CD8-positive, alpha-beta memory T cell (primary cell): Measurements from ENCODE around the gene HERC6. TPM values are rescaled to one million over a fixed set of nuclear protein-coding genes. Genes with fewer than 3 reads are reported as not detected.

ENCODE experiments used
- CTCF ChIA-PET: fragments of 350-600 bp; sonication (Branson Sonifier 250); formaldehyde crosslinking; loops from one replicate; lab custom pipeline; 2021; ENCODE audit warnings: antibody characterized with exemption; lab: Charles Lee
- POLR2A ChIA-PET: fragments of 350-600 bp; sonication (Branson Sonifier 250); formaldehyde crosslinking; loops from one replicate; lab custom pipeline; 2021; ENCODE audit warnings: antibody characterized with exemption; lab: Charles Lee
- DNase-seq, 5 donors: peaks; one replicate each; pipeline versions ENCODE4 v3.0.0 to v3.0.0-alpha.2; 2020 to 2022; ENCODE audit warnings: mixed read lengths in 1 of 5
- H3K27ac ChIP-seq: one replicate; pipeline ENCODE4 v1.7.0; 2013; ENCODE audit warnings: low read depth, mild to moderate bottlenecking, low read length, moderate library complexity
- H3K27me3 ChIP-seq: 2 replicates; pipeline ENCODE4 v1.7.0; 2013; ENCODE audit warnings: low read length, mild to moderate bottlenecking; ENCODE audit not compliant: insufficient read depth, poor library complexity, severe bottlenecking
- H3K36me3 ChIP-seq: 2 replicates; pipeline ENCODE4 v1.7.0; 2013; ENCODE audit warnings: mild to moderate bottlenecking, low read length, moderate library complexity; ENCODE audit not compliant: insufficient read depth
- H3K4me1 ChIP-seq: 2 replicates; pipeline ENCODE4 v1.7.0; 2013; ENCODE audit warnings: mild to moderate bottlenecking, low read length, moderate library complexity; ENCODE audit not compliant: insufficient read depth
- H3K4me3 ChIP-seq: 2 replicates; pipeline ENCODE4 v1.7.0; 2013; ENCODE audit warnings: mild to moderate bottlenecking, low read length
- H3K9me3 ChIP-seq: 2 replicates; pipeline ENCODE4 v1.7.0; 2013; ENCODE audit warnings: mild to moderate bottlenecking, low read length
- H3K27ac Mint-ChIP-seq, 8 donors: one replicate each; pipeline ENCODE4 v1.8.0; 2020 to 2021; ENCODE audit warnings: mixed read lengths in 8 of 8, mild to moderate bottlenecking in 6 of 8, inconsistent platforms in 3 of 8, moderate library complexity in 3 of 8
- H3K27me3 Mint-ChIP-seq, 2 donors: one replicate each; pipeline ENCODE4 v1.8.0; 2020 to 2021; ENCODE audit warnings: mixed read lengths in 2 of 2, mild to moderate bottlenecking in 1 of 2, moderate library complexity in 1 of 2
- H3K36me3 Mint-ChIP-seq, 3 donors: one replicate each; pipeline ENCODE4 v1.8.0; 2020 to 2021; ENCODE audit warnings: mixed read lengths in 3 of 3, inconsistent platforms in 1 of 3, mild to moderate bottlenecking in 1 of 3
- H3K4me1 Mint-ChIP-seq, 3 donors: one replicate each; pipeline ENCODE4 v1.8.0; 2020 to 2021; ENCODE audit warnings: mixed read lengths in 3 of 3, inconsistent platforms in 1 of 3, mild to moderate bottlenecking in 1 of 3
- H3K4me3 Mint-ChIP-seq, 7 donors: one replicate each; pipeline ENCODE4 v1.8.0; 2020 to 2021; ENCODE audit warnings: mixed read lengths in 7 of 7, mild to moderate bottlenecking in 6 of 7, moderate library complexity in 4 of 7, inconsistent platforms in 2 of 7
- H3K9me3 Mint-ChIP-seq, 5 donors: one replicate each; pipeline ENCODE4 v1.8.0; 2020 to 2022; ENCODE audit warnings: mixed read lengths in 5 of 5, mild to moderate bottlenecking in 3 of 5, moderate library complexity in 2 of 5, inconsistent platforms in 1 of 5
- polyA plus RNA-seq: library from polyadenylated mRNA; unstranded; fragments of 300-500 nt; fragmentation: Illumina TruSeq; gene quantifications from one replicate; pipeline ENCODE4 v1.2.3, GENCODE V29; 2021
- total RNA-seq, 2 experiments: library from RNA; stranded (reverse); gene quantifications; one replicate each; pipeline ENCODE4 v1.2.3, GENCODE V29; 2021

Gene HERC6
- total and polyA plus RNA-seq, 3 experiments from 2014 or later, result 3.7 to 27.0 (median 5.4) TPM

- H3K9me3 ChIP-seq, result no peaks in the 10 kb centered on the region
- H3K27me3 ChIP-seq, result no peaks in the 10 kb centered on the region
- peaks cover 0 to 2% (median 0%) of the 10 kb centered on the region in 5 donors for H3K9me3 Mint-ChIP-seq
- no peaks in the 10 kb centered on the region for H3K4me1 ChIP-seq
- no peak overlapping the region for H3K4me3 ChIP-seq
- H3K27me3 Mint-ChIP-seq, result no peaks in the 10 kb centered on the region
- POLR2A ChIA-PET, result interaction anchor here (1.6 kb wide), 1 partner anchor 8 kb away, joined by 3 read pairs; the partner anchor contains the start of gene HERC5
- H3K36me3 Mint-ChIP-seq, result peaks cover 0 to 4% (median 1%) of the 10 kb centered on the region in 3 donors
- H3K4me3 Mint-ChIP-seq, result no peak overlapping the region
- no peak overlapping the region for H3K27ac Mint-ChIP-seq
- CTCF ChIA-PET, result interaction anchor here (1.4 to 2.2 kb wide), 2 partner anchors 8 to 15 kb away, joined by 4 to 7 read pairs; partner anchors contain the start of gene HERC5
- no peak for DNase-seq
- H3K27ac ChIP-seq, result no peak overlapping the region
- no peaks in the 10 kb centered on the region for H3K36me3 ChIP-seq
- H3K4me1 Mint-ChIP-seq, result peaks cover 0 to 9% (median 3%) of the 10 kb centered on the region in 3 donors
These were observed 70.2 kb downstream of the HERC6 start for GRCh38 chr4:88448889-88449288.

- peaks cover 0 to 2% (median 0%) of the 10 kb centered on the region in 5 donors for H3K9me3 Mint-ChIP-seq
- Histone ChIP-seq H3K9me3 (no peaks in the 10 kb centered on the region), H3K36me3 (no peaks in the 10 kb centered on the region), H3K4me1 (no peaks in the 10 kb centered on the region), H3K27ac (no peak overlapping the region), H3K27me3 (no peaks in the 10 kb centered on the region), H3K4me3 (no peak overlapping the region)
- no peak for DNase-seq
- CTCF ChIA-PET, result no interaction called here
- H3K4me1 Mint-ChIP-seq, result peaks cover 0 to 9% (median 3%) of the 10 kb centered on the region in 3 donors
- no peaks in the 10 kb centered on the region for H3K27me3 Mint-ChIP-seq
- H3K36me3 Mint-ChIP-seq, result peaks cover 0 to 4% (median 1%) of the 10 kb centered on the region in 3 donors
- no peak overlapping the region for H3K4me3 Mint-ChIP-seq
- POLR2A ChIA-PET, result interaction anchor here (1.6 kb wide), 1 partner anchor 8 kb away, joined by 3 read pairs; the partner anchor contains the start of gene HERC5
- H3K27ac Mint-ChIP-seq, result no peak overlapping the region
These were observed 70.6 kb downstream of the HERC6 start for GRCh38 chr4:88449290-88449689.

- no peaks in the 10 kb centered on the region for H3K27me3 ChIP-seq
- CTCF ChIA-PET, result interaction anchor here (0.7 kb wide), 1 partner anchor 64 kb away, joined by 3 read pairs; no protein-coding TSS in a partner anchor
- H3K27ac ChIP-seq, result no peak overlapping the region
- H3K4me1 ChIP-seq, result peaks cover 4% of the 10 kb centered on the region
- H3K36me3 ChIP-seq, result no peaks in the 10 kb centered on the region
- H3K4me3 ChIP-seq, result no peak overlapping the region
- Mint-ChIP-seq H3K4me1 (peaks cover 8 to 26% (median 8%) of the 10 kb centered on the region in 3 donors), H3K4me3 (no peak overlapping the region), H3K27me3 (no peaks in the 10 kb centered on the region), H3K36me3 (peaks cover 0 to 4% (median 3%) of the 10 kb centered on the region in 3 donors), H3K9me3 (peaks cover 0 to 2% (median 0%) of the 10 kb centered on the region in 5 donors), H3K27ac (peak overlapping the region in 1 of 8 donors; percentile 57)
- POLR2A ChIA-PET, result no interaction called here
- no peaks in the 10 kb centered on the region for H3K9me3 ChIP-seq
- DNase-seq, result no peak
These were observed 72.6 kb downstream of the HERC6 start for GRCh38 chr4:88451205-88451604.

- Histone ChIP-seq H3K27ac (no peak overlapping the region), H3K4me3 (no peak overlapping the region), H3K4me1 (peaks cover 8% of the 10 kb centered on the region), H3K36me3 (no peaks in the 10 kb centered on the region), H3K27me3 (no peaks in the 10 kb centered on the region), H3K9me3 (no peaks in the 10 kb centered on the region)
- H3K27ac Mint-ChIP-seq, result no peak overlapping the region
- no peaks in the 10 kb centered on the region for H3K27me3 Mint-ChIP-seq
- CTCF ChIA-PET, result no interaction called here
- no peak overlapping the region for H3K4me3 Mint-ChIP-seq
- peaks cover 0 to 2% (median 0%) of the 10 kb centered on the region in 5 donors for H3K9me3 Mint-ChIP-seq
- peaks cover 0 to 12% (median 5%) of the 10 kb centered on the region in 3 donors for H3K36me3 Mint-ChIP-seq
- DNase-seq, result no peak
- H3K4me1 Mint-ChIP-seq, result peaks cover 13 to 39% (median 16%) of the 10 kb centered on the region in 3 donors
- POLR2A ChIA-PET, result no interaction called here
These were observed 74.3 kb downstream of the HERC6 start for GRCh38 chr4:88452912-88453311.

- Histone ChIP-seq H3K9me3 (no peaks in the 10 kb centered on the region), H3K27ac (peak within 1 kb of the TSS; percentile 64), H3K27me3 (no peaks in the 10 kb centered on the region), H3K4me3 (peak within 1 kb of the TSS; percentile 97), H3K36me3 (no peaks in the 10 kb centered on the region), H3K4me1 (peaks cover 16% of the 10 kb centered on the region)
- POLR2A ChIA-PET, result interaction anchor here (0.6 to 3.4 kb wide), 11 partner anchors 8 to 238 kb away, joined by 3 to 71 read pairs (median 4); partner anchors contain the start of genes HERC6 and PPM1K
- H3K9me3 Mint-ChIP-seq, result peaks cover 0 to 2% (median 0%) of the 10 kb centered on the region in 5 donors
- H3K4me3 Mint-ChIP-seq, result peak within 1 kb of the TSS; percentile 95 to 100 (median 98)
- peak within 1 kb of the TSS; percentile 87 to 100 (median 100) for H3K27ac Mint-ChIP-seq
- DNase-seq, result peak; percentile 88 to 95 (median 93)
- no peaks in the 10 kb centered on the region for H3K27me3 Mint-ChIP-seq
- H3K36me3 Mint-ChIP-seq, result peaks cover 0 to 16% (median 5%) of the 10 kb centered on the region in 3 donors
- H3K4me1 Mint-ChIP-seq, result peaks cover 24 to 61% (median 31%) of the 10 kb centered on the region in 3 donors
- CTCF ChIA-PET, result interaction anchor here (0.8 to 3.1 kb wide), 11 partner anchors 9 to 238 kb away, joined by 3 to 24 read pairs (median 4); partner anchors contain the start of genes HERC6 and PPM1K
These were observed 78.1 kb downstream of the HERC6 start, which contains the start of gene HERC5 for GRCh38 chr4:88456670-88457306. HERC5 (plus strand) TSS chr4:88457119; CDS start chr4:88457270, 151 bp downstream.

GRCh38 chr4:88457307-88458103, 78.9 kb downstream of the HERC6 start:
- H3K4me3 Mint-ChIP-seq, result peak overlapping the region; percentile 95 to 100 (median 98)
- H3K4me1 Mint-ChIP-seq, result peaks cover 31 to 64% (median 36%) of the 10 kb centered on the region in 3 donors
- peak overlapping the region; percentile 82 to 100 (median 92) for H3K27ac Mint-ChIP-seq
- ChIA-PET POLR2A (interaction anchor here (0.6 to 3.4 kb wide), 11 partner anchors 8 to 238 kb away, joined by 3 to 71 read pairs (median 4); partner anchors contain the start of genes HERC6 and PPM1K), CTCF (interaction anchor here (0.8 to 3.1 kb wide), 10 partner anchors 10 to 238 kb away, joined by 3 to 24 read pairs (median 6); partner anchors contain the start of genes HERC6 and PPM1K)
- Histone ChIP-seq H3K9me3 (no peaks in the 10 kb centered on the region), H3K36me3 (no peaks in the 10 kb centered on the region), H3K4me1 (peaks cover 16% of the 10 kb centered on the region), H3K4me3 (peak overlapping the region; percentile 97), H3K27ac (peak overlapping the region; percentile 64), H3K27me3 (no peaks in the 10 kb centered on the region)
- peaks cover 0 to 24% (median 7%) of the 10 kb centered on the region in 3 donors for H3K36me3 Mint-ChIP-seq
- H3K9me3 Mint-ChIP-seq, result peaks cover 0 to 2% (median 0%) of the 10 kb centered on the region in 5 donors
- DNase-seq, result peak in 3 of 5 donors; percentile 35 to 69 (median 46)
- H3K27me3 Mint-ChIP-seq, result no peaks in the 10 kb centered on the region

GRCh38 chr4:88458104-88458740, 79.6 kb downstream of the HERC6 start:
- no peak for DNase-seq
- H3K27ac ChIP-seq, result no peak overlapping the region
- Mint-ChIP-seq H3K27ac (peak overlapping the region in 7 of 8 donors; percentile 8 to 86 (median 71)), H3K4me3 (peak overlapping the region; percentile 95 to 100 (median 98)), H3K27me3 (no peaks in the 10 kb centered on the region), H3K36me3 (peaks cover 0 to 30% (median 9%) of the 10 kb centered on the region in 3 donors), H3K4me1 (peaks cover 31 to 67% (median 36%) of the 10 kb centered on the region in 3 donors), H3K9me3 (peaks cover 0 to 2% (median 0%) of the 10 kb centered on the region in 5 donors)
- peak overlapping the region; percentile 97 for H3K4me3 ChIP-seq
- CTCF ChIA-PET, result interaction anchor here (2.0 to 3.1 kb wide), 3 partner anchors 20 to 173 kb away, joined by 11 to 24 read pairs (median 18); partner anchors contain the start of genes HERC6 and PPM1K
- no peaks in the 10 kb centered on the region for H3K27me3 ChIP-seq
- POLR2A ChIA-PET, result interaction anchor here (0.6 to 3.4 kb wide), 3 partner anchors 79 to 174 kb away, joined by 3 to 71 read pairs (median 25); partner anchors contain the start of genes HERC6 and PPM1K
- H3K9me3 ChIP-seq, result no peaks in the 10 kb centered on the region
- peaks cover 16% of the 10 kb centered on the region for H3K4me1 ChIP-seq
- H3K36me3 ChIP-seq, result no peaks in the 10 kb centered on the region
